Subcutaneous abdominal adipose tissue (tissue), 5 donors: ENCODE measurements around the gene SLC4A8.

Experiments
- H3K27ac ChIP-seq: one replicate; pipeline ENCODE4 v1.7.0; 2013; ENCODE audit warnings: low read depth, mild to moderate bottlenecking, inconsistent platforms, low read length, moderate library complexity
- H3K27me3 ChIP-seq, 5 donors: one replicate each; pipeline ENCODE4 v1.7.0; 2013; ENCODE audit warnings: low read length in 5 of 5, inconsistent platforms in 1 of 5; ENCODE audit not compliant: control insufficient read depth in 5 of 5, insufficient read depth in 4 of 5
- H3K36me3 ChIP-seq, 5 donors: one replicate each; pipeline ENCODE4 v1.7.0; 2013; ENCODE audit warnings: low read length in 5 of 5; ENCODE audit not compliant: control insufficient read depth in 5 of 5, insufficient read depth in 5 of 5
- H3K4me1 ChIP-seq, 5 donors: one replicate each; pipeline ENCODE4 v1.7.0; 2013; ENCODE audit warnings: low read length in 5 of 5, mild to moderate bottlenecking in 3 of 5, moderate library complexity in 1 of 5; ENCODE audit not compliant: control insufficient read depth in 5 of 5, insufficient read depth in 5 of 5
- H3K4me3 ChIP-seq, 5 donors: one replicate each; pipeline ENCODE4 v1.7.0; 2013; ENCODE audit warnings: low read length in 5 of 5, low read depth in 1 of 5
- H3K9ac ChIP-seq, 5 donors: one replicate each; pipeline ENCODE4 v1.7.0; 2013; ENCODE audit warnings: low read length in 5 of 5, mild to moderate bottlenecking in 4 of 5, moderate library complexity in 3 of 5
- H3K9me3 ChIP-seq, 5 donors: one replicate each; pipeline ENCODE4 v1.7.0; 2013; ENCODE audit warnings: low read length in 5 of 5; ENCODE audit not compliant: control insufficient read depth in 5 of 5
- donor health status: healthy.
- donor health status: healthy.
- donor health status: healthy.
- donor health status: healthy.
- donor health status: healthy.

The SLC4A8 gene

GRCh38 chr12:51424094-51424661 lies 453 bp upstream of the SLC4A8 start:
- Histone ChIP-seq H3K27me3 (peaks cover 0 to 14% (median 9%) of the 10 kb centered on the region in 5 donors), H3K27ac (no peak overlapping the region), H3K9me3 (no peaks in the 10 kb centered on the region), H3K4me1 (peaks cover 0 to 10% (median 8%) of the 10 kb centered on the region in 5 donors), H3K4me3 (peak overlapping the region in 3 of 5 donors; percentile 34 to 65 (median 48)), H3K9ac (no peak overlapping the region), H3K36me3 (no peaks in the 10 kb centered on the region)

DNA sequence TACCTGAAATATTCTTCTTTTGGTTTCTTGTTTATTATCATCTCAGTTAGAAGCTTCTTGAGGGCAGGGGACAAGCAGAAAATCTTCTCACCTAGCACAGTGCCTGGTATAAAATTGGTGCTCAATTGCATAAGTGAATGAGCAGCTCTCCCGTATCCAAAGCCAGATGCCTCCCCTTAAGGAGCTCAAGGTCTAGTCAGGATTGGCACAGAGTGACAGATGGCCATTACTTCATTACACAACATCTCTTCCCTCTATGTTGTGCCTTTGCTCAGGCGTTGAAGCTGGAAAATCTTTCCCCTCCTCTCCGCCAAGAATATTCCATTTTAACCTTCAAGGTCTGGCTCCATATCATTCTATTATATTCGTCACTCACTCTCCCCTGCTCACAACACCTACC lies 3.6 kb downstream of the SLC4A8 start:
- Histone ChIP-seq H3K36me3 (no peaks in the 10 kb centered on the region), H3K27ac (no peak overlapping the region), H3K27me3 (peaks cover 0 to 14% (median 8%) of the 10 kb centered on the region in 5 donors), H3K9me3 (no peaks in the 10 kb centered on the region), H3K4me3 (no peak overlapping the region), H3K9ac (no peak overlapping the region), H3K4me1 (peaks cover 0 to 10% (median 8%) of the 10 kb centered on the region in 5 donors)

DNA sequence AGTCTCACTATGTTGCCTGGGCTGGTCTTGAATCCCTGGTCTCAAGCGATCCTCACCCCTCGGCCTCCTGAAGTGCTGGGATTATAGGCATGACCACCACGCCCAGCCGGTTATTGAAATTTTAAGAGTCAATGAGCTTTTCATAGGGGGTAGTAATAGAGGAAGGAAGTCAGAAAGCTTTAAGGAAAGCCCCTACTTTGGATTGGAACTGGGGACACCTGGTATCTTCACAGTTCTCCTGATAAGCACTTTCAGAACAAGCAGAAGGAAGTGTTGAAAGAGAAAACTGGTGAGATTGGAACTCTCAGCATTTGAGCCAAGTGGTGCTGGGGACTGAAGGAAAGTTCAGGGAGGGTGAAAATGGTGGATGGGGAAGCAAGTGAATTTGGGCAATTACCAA lies 5.1 kb downstream of the SLC4A8 start:
- Histone ChIP-seq H3K27ac (no peak overlapping the region), H3K4me1 (peaks cover 0 to 6% (median 5%) of the 10 kb centered on the region in 5 donors), H3K4me3 (no peak overlapping the region), H3K9me3 (no peaks in the 10 kb centered on the region), H3K36me3 (no peaks in the 10 kb centered on the region), H3K27me3 (peaks cover 0 to 7% (median 5%) of the 10 kb centered on the region in 5 donors), H3K9ac (no peak overlapping the region)

DNA sequence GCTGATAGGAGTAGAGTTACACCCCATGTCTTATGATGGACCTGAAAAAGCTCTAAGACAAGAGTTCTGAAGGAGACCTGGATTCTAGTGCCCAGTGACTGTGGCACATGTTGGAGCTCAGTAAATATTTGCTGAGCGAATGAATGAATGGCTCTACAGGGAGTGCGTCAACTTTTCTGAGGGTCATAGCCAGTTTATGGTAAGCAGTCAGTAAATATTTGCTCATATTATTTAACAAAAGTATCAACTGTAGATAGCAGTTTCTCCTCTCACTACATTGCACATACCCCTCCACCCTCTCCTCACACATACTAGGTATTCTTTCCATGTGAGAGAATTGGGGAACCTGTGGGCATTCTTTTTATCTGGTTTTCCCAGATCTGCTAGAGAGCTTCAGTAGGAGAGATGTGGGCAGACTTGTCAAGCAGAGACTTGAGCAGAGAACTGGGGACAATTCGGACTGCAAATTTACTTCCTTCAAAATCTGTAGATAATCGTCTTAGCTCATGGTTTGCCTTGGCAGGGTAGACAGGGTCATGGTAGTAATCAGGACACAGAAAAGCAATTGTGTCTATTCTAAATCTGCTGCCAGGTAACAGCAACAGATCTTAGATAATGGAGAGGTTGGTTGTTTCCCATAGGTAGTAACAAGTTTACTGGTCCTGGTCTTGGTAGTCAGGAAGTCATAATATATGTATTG lies 5.7 kb downstream of the SLC4A8 start:
- H3K4me3 ChIP-seq, result no peak overlapping the region
- H3K9me3 ChIP-seq, result no peaks in the 10 kb centered on the region
- no peak overlapping the region for H3K9ac ChIP-seq
- H3K27ac ChIP-seq, result no peak overlapping the region
- H3K27me3 ChIP-seq, result peaks cover 0 to 5% (median 1%) of the 10 kb centered on the region in 5 donors
- no peaks in the 10 kb centered on the region for H3K36me3 ChIP-seq
- H3K4me1 ChIP-seq, result no peaks in the 10 kb centered on the region

DNA sequence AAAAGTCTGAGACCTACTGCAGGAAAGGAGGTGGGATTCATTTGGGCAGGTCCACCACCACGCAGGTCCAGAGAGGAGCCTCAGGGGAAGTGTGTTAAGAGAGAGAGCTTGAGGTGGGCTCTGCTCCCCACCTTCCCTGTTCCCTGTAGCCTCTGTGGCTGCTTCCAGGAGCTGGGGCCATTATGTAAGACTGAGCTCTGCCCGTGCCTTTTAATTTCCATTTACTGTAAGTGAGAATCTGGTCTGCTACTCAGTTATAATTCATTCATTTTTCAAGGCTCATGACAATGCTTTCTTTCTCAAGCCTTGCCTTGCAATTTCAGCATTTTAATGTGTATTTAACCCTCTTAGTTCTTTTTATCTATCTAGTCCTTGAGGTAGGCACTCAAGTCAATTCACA lies 8.3 kb downstream of the SLC4A8 start:
- H3K27ac ChIP-seq, result no peak overlapping the region
- H3K36me3 ChIP-seq, result no peaks in the 10 kb centered on the region

GRCh38 chr12:51434305-51434704 lies 9.7 kb downstream of the SLC4A8 start:
- H3K27me3 ChIP-seq, result peaks cover 0 to 3% (median 0%) of the 10 kb centered on the region in 5 donors
- H3K27ac ChIP-seq, result no peak overlapping the region
- H3K9me3 ChIP-seq, result no peaks in the 10 kb centered on the region
- no peaks in the 10 kb centered on the region for H3K36me3 ChIP-seq
- H3K4me1 ChIP-seq, result no peaks in the 10 kb centered on the region
- H3K9ac ChIP-seq, result no peak overlapping the region
- no peak overlapping the region for H3K4me3 ChIP-seq

More for the DNA sequence above, 8.3 kb downstream of the SLC4A8 start:
- Histone ChIP-seq H3K4me3 (no peak overlapping the region), H3K9ac (no peak overlapping the region), H3K27me3 (no peaks in the 10 kb centered on the region), H3K9me3 (no peaks in the 10 kb centered on the region), H3K4me1 (no peaks in the 10 kb centered on the region)

- peaks cover 0 to 6% (median 3%) of the 10 kb centered on the region in 5 donors for H3K27me3 ChIP-seq
- H3K4me3 ChIP-seq, result no peak overlapping the region
- no peak overlapping the region for H3K27ac ChIP-seq
- no peaks in the 10 kb centered on the region for H3K9me3 ChIP-seq
- no peak overlapping the region for H3K9ac ChIP-seq
- no peaks in the 10 kb centered on the region for H3K4me1 ChIP-seq
- H3K36me3 ChIP-seq, result no peaks in the 10 kb centered on the region
Observed at GRCh38 chr12:51437431-51437830, 12.8 kb downstream of the SLC4A8 start.

DNA sequence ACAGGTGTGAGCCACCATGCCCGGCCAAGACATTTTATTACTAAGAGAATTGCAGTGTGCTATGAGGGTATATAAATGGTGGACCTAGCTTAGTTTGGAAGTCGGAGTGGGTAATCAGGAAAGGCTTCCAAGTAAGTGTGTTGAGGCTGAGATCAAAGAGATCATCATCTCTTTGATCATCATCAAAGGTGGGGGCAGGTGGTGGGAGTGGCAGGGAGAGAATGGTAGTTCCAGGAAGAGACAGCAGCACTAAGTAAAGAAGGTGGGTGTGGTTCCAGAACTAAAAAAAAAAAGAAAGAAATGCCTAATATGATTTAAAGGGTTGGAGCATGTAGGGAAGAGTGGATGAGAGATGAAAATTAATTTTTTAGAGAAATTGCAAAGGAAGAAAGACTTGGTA lies 14.7 kb downstream of the SLC4A8 start:
- no peak overlapping the region for H3K4me3 ChIP-seq
- H3K27ac ChIP-seq, result no peak overlapping the region
- no peaks in the 10 kb centered on the region for H3K36me3 ChIP-seq
- H3K27me3 ChIP-seq, result peaks cover 0 to 6% (median 3%) of the 10 kb centered on the region in 5 donors
- no peak overlapping the region for H3K9ac ChIP-seq
- H3K9me3 ChIP-seq, result no peaks in the 10 kb centered on the region
- H3K4me1 ChIP-seq, result no peaks in the 10 kb centered on the region

- Histone ChIP-seq H3K27me3 (peaks cover 0 to 6% (median 3%) of the 10 kb centered on the region in 5 donors), H3K27ac (no peak overlapping the region), H3K36me3 (no peaks in the 10 kb centered on the region), H3K9ac (no peak overlapping the region), H3K4me1 (no peaks in the 10 kb centered on the region), H3K4me3 (no peak overlapping the region), H3K9me3 (no peaks in the 10 kb centered on the region)
Observed at GRCh38 chr12:51441583-51441982, 17.0 kb downstream of the SLC4A8 start.

DNA sequence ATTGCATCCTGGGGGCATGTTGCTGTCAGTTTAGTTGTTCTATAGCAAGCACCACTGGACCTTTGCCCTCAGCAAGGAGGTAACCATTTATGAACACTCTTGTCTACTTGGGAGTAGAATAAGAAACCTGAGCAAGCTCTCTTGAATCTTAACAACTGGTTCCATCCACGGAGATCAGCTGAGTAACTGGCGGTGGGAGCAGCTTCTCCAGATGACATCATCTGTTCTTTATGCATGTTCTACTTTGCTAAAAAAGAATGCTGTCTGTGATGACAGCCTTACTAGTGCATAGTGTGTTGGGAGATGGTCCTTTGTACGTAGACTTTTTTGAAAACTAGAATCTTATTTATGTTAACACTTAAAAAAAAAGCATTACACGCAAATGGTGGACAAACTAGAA lies 17.7 kb downstream of the SLC4A8 start:
- Histone ChIP-seq H3K27me3 (peaks cover 0 to 6% (median 3%) of the 10 kb centered on the region in 5 donors), H3K9ac (no peak overlapping the region), H3K27ac (no peak overlapping the region), H3K9me3 (no peaks in the 10 kb centered on the region), H3K36me3 (no peaks in the 10 kb centered on the region), H3K4me3 (no peak overlapping the region), H3K4me1 (no peaks in the 10 kb centered on the region)
